Right lobe of liver (tissue), 6 donors: ENCODE data around the gene AGAP2. TPM values are rescaled to one million over a fixed set of nuclear protein-coding genes. Genes with fewer than 3 reads are reported as not detected.

Source experiments
- ATAC-seq, 4 donors: fragments of 200-7000 bp; cut with Tn5 transposase; one replicate each; pipeline ENCODE4 v1.9.1; 2020; ENCODE audit warnings: mild to moderate bottlenecking in 4 of 4, moderate library complexity in 4 of 4
- DNase-seq, 3 donors: peaks; one replicate each; pipeline ENCODE4 v3.0.0-alpha.2; 2020
- H3K27ac ChIP-seq, 3 donors: fragments of 200-600 bp; one replicate each; pipeline ENCODE4 v1.8.0; 2022
- H3K27me3 ChIP-seq, 2 donors: fragments of 200-600 bp; one replicate each; pipeline ENCODE4 v1.8.0; 2022
- H3K36me3 ChIP-seq, 4 donors: fragments of 200-600 bp; sonication (generic) in 1 of 4; one replicate each; pipeline versions ENCODE4 v1.5.1 to v1.8.0; 2017 to 2022; ENCODE audit warnings: control low read depth in 1 of 4
- H3K4me1 ChIP-seq, 4 donors: fragments of 200-600 bp; sonication (generic) in 1 of 4; one replicate each; pipeline versions ENCODE4 v1.5.1 to v1.8.0; 2017 to 2022; ENCODE audit warnings: control low read depth in 1 of 4
- H3K4me3 ChIP-seq, 3 donors: fragments of 200-600 bp; one replicate each; pipeline ENCODE4 v1.8.0; 2022
- H3K9me3 ChIP-seq, 4 donors: fragments of 200-600 bp; sonication (generic) in 1 of 4; one replicate each; pipeline versions ENCODE4 v1.5.1 to v1.8.0; 2017 to 2022; ENCODE audit warnings: control low read depth in 1 of 4
- CTCF ChIP-seq, 4 donors: fragments of 200-600 bp in 3 of 4; fragments of 450-650 bp in 1 of 4; IDR thresholded peaks; one replicate each; pipeline versions ENCODE4 v1.5.1 to v1.8.0; 2016 to 2022; ENCODE audit warnings: antibody characterized with exemption in 4 of 4, mild to moderate bottlenecking in 2 of 4
- POLR2A ChIP-seq: fragments of 450-650 bp; IDR thresholded peaks from one replicate; pipeline ENCODE4 v1.6.1; 2017; ENCODE audit warnings: antibody characterized with exemption, mild to moderate bottlenecking
- WGBS: methylation state at CpG from one replicate; pipeline ENCODE4 v1.1.6; 2018; ENCODE audit warnings: low coverage, low lambda C conversion rate; ENCODE audit not compliant: insufficient coverage; ENCODE audit errors: missing lambda C conversion rate; 5-methylcytosine and 5-hydroxymethylcytosine counted together
- intact Hi-C, 2 donors: fragments of 100-400 bp; cut with DNase I; formaldehyde crosslinking; loops; one replicate each; pipeline versions ENCODE4 v1.11.2 to v1.14.1; 2022
- total RNA-seq, 6 experiments: library from RNA; depleted of rRNA in 2 of 6; stranded (reverse); fragments of >200 nt in 2 of 6; fragmentation: NEBNext Ultra II Directional in 3 of 6; extraction: Animal tissue kit (Norgen Biotek cat#: 25700) in 3 of 6; gene quantifications; one replicate each; pipeline versions ENCODE4 v1.1.0 to v1.2.4, GENCODE V29; 2016 to 2023
- donor health status: DM: no; HTN: yes; CAD: no.
- donor health status: DM: no; HTN: no; CAD: no.
- donor health status: DM: no; HTN: no; CAD: no.
- donor health status: DM: no; HTN: yes; CAD: no.
- donor health status: DM: no; HTN: yes; CAD: no.

AGAP2 gene
- total RNA-seq, 6 experiments from 2014 or later: 0.26 to 0.87 (median 0.57) TPM

DNA sequence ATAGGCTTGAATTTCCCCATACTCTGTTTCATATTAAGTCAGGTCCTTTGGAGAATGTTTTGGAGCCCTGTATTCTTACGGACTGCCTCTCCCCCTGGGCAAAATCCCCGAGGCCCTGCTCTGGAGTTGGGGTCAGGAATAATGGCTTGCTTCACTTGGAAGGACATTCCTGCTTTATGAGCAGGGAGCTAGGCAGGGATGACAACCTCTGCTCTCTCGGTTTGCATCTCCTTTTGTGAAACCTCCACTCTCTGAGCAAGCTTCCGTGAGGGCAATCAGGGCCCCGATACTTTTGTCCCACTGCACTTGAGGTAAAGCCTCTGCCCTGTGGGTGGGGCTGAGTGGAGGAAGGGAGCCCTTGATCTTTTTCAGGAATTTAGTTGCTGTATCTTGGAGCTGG is 25.3 kb downstream of the AGAP2 start:
- Histone ChIP-seq H3K4me3 (no peak overlapping the region), H3K36me3 (peaks cover 0 to 55% (median 18%) of the 10 kb centered on the region in 4 donors), H3K27ac (no peak overlapping the region), H3K27me3 (no peaks in the 10 kb centered on the region), H3K9me3 (no peaks in the 10 kb centered on the region), H3K4me1 (no peaks in the 10 kb centered on the region)
- intact Hi-C loops: no loop called here
- no peak for ATAC-seq
- no peak for DNase-seq
- TF ChIP-seq POLR2A (no peak), CTCF (IDR thresholded peaks at IDR 0.05) (no peak)
- 86% methylated on average over 4 of the region's 5 CpGs for WGBS

GRCh38 chr12:57712701-57713100 is 25.8 kb downstream of the AGAP2 start:
- no peak overlapping the region for H3K4me3 ChIP-seq
- H3K4me1 ChIP-seq: no peaks in the 10 kb centered on the region
- H3K9me3 ChIP-seq: no peaks in the 10 kb centered on the region
- no peak for TF ChIP-seq POLR2A
- no peak for TF ChIP-seq CTCF (IDR thresholded peaks at IDR 0.05)
- DNase-seq (no peak), ATAC-seq (no peak)
- H3K36me3 ChIP-seq: peaks cover 0 to 51% (median 14%) of the 10 kb centered on the region in 4 donors
- 88% methylated on average over 3 of the region's 3 CpGs for WGBS
- no peak overlapping the region for H3K27ac ChIP-seq
- no peaks in the 10 kb centered on the region for H3K27me3 ChIP-seq
- intact Hi-C loops: no loop called here

GRCh38 chr12:57708296-57708695 is 30.2 kb downstream of the AGAP2 start:
- no peak overlapping the region for H3K27ac ChIP-seq
- H3K4me1 ChIP-seq: no peaks in the 10 kb centered on the region
- ATAC-seq (no peak), DNase-seq (no peak)
- 89% methylated on average over 2 of the region's 2 CpGs for WGBS
- peaks cover 0 to 50% (median 0%) of the 10 kb centered on the region in 4 donors for H3K36me3 ChIP-seq
- no peaks in the 10 kb centered on the region for H3K9me3 ChIP-seq
- no peaks in the 10 kb centered on the region for H3K27me3 ChIP-seq
- no peak for TF ChIP-seq POLR2A
- TF ChIP-seq CTCF (IDR thresholded peaks at IDR 0.05): no peak
- no peak overlapping the region for H3K4me3 ChIP-seq
- intact Hi-C loops: no loop called here

GRCh38 chr12:57707250-57707649 is 31.3 kb downstream of the AGAP2 start:
- DNase-seq (no peak), ATAC-seq (no peak)
- Histone ChIP-seq H3K27me3 (no peaks in the 10 kb centered on the region), H3K27ac (no peak overlapping the region), H3K4me1 (no peaks in the 10 kb centered on the region), H3K9me3 (no peaks in the 10 kb centered on the region), H3K4me3 (no peak overlapping the region), H3K36me3 (peaks cover 0 to 47% (median 0%) of the 10 kb centered on the region in 4 donors)
- WGBS: 92% methylated on average over 2 of the region's 3 CpGs
- intact Hi-C loops: no loop called here
- no peak for TF ChIP-seq CTCF (IDR thresholded peaks at IDR 0.05)
- no peak for TF ChIP-seq POLR2A

DNA sequence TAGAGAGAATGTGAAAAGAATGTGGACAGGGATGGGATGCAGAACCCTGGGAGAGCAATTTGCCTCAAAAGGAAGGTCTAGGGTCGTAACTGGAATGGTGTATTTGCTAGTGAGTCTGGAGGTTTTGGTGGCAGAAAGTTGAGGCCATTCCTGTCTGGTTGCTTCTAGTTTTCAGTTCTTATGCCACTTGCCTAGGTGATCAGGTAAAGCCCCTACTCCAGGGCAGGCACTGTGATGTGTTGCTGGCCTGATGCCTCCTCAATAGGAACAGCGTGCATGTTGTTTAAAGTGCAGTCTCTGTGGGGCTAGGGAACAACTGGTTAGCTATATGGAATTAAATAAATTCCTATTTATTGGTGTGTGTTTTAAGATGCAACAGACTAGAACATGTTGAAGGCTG is 38.2 kb downstream of the AGAP2 start:
- TF ChIP-seq POLR2A: no peak
- TF ChIP-seq CTCF (IDR thresholded peaks at IDR 0.05): no peak
- ATAC-seq (no peak), DNase-seq (no peak)
- intact Hi-C loops: no loop called here
- H3K9me3 ChIP-seq: no peaks in the 10 kb centered on the region
- H3K27ac ChIP-seq: no peak overlapping the region
- H3K4me3 ChIP-seq: no peak overlapping the region
- H3K27me3 ChIP-seq: no peaks in the 10 kb centered on the region
- WGBS: 100% methylated on average over 2 of the region's 2 CpGs
- peaks cover 0 to 36% (median 11%) of the 10 kb centered on the region in 4 donors for H3K36me3 ChIP-seq
- peaks cover 0 to 6% (median 2%) of the 10 kb centered on the region in 4 donors for H3K4me1 ChIP-seq
